Smooth muscle cell of the brain vasculature (primary cell): ENCODE measurements around the gene PDCD11.

Source experiments
- DNase-seq: peaks from one replicate; pipeline ENCODE4 v3.0.0-alpha.2; 2012; ENCODE audit warnings: low read depth, low spot score

Gene PDCD11

DNA sequence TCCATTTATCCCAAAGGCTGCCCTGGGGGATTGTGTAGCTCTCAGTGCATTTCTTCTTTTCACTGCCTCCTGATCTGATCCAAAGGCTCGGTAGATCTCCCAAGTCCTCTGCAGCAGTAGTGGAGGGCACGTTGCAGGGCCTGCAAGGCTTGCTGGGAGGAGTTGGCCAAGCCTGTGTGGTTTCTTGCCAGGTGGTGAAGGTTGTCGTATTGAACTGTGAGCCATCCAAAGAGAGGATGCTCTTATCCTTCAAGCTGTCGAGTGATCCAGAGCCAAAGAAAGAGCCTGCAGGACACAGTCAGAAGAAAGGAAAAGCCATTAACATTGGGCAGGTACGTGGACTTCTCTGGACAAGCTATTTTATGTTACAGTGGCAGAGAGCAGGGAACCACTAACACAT is 21.2 kb downstream of the PDCD11 start:
- no peak for DNase-seq

DNA sequence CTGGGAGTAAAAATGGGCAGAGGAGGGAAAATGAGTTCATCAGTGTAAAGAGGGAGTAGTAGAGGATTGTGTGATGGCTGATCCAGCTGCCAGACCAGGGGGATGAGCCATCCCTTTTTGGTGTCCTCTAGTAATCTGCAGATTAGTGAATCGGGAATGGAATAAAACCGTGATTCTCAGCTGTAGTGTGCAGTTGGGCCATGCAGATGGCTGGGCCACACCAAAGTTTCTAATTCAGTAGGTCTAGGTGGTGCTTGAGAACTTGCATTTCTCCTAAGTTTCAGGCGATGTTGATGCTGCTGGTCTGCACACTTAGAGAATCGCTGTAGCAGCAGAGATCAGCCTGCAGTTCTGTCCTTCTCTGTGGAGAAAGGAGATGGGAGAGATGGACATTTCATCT is 22.7 kb downstream of the PDCD11 start:
- DNase-seq, result no peak

DNA sequence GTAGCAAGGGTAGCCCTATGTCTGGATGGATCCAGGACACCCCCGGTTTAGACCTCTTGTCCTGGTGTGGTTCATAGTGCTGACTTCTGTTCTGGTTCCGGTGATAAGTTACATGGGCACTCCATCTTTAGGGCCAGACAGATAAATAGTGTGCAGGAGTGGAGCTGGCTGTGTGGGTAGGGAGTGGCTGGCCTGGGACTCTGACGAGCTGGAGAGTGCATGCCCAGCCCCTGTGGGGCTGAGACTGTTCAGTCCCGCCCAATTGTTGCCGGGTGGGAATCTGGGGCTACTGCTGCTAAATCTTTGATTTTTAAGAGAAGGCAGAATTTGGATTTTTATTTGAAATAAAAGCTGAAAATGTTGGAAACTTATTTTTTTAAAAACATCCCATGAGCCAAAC is 27.3 kb downstream of the PDCD11 start:
- no peak for DNase-seq

DNA sequence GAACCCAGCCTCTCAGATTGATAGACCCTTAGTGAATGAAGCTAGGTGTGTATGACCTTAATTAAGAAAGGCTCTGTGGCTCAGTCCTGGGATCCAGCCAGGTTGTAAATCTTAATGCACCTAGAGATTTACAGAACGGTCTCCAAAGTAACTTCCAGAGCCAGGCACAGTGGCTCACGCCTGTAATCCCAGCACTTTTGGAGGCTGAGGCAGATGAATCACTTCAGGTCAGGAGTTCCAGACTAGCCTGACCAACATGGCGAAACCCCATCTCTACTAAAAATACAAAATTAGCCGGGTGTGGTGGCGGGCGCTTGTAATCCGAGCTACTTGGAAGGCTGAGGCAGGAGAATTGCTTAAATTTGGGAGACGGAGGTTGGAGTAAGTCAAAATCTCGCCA is 31.4 kb downstream of the PDCD11 start:
- DNase-seq, result no peak

DNA sequence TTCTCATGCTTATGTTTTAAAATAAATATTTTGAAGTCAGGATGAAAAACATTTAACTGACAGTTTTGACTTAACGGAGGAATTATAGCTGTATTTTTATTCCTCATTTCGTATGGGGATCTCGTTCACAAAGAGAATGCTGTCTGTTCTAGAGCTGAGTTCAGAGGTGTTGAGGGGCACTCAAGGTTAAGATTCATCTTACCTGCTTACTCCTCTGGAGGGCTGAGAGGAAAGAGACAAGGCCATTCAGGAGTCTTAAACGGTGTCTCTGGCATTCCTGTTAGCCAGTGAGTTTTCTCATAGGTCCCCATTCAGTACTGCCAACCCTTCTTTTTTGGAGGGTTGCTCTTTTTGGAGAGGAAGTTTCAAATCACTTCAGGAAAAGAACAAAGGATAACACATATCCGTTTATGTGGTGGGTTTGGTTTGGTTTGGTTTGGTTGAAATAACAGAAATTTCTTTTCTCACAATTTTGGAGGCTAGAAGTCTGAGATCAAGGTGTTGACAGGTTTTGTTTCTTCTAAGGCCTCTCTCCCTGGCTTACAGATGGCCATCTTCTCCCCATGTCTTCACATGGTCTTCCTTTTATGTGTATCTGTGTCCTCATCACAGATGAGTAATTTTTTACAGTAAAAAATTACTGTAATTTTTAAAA is 32.7 kb downstream of the PDCD11 start:
- no peak for DNase-seq

DNA sequence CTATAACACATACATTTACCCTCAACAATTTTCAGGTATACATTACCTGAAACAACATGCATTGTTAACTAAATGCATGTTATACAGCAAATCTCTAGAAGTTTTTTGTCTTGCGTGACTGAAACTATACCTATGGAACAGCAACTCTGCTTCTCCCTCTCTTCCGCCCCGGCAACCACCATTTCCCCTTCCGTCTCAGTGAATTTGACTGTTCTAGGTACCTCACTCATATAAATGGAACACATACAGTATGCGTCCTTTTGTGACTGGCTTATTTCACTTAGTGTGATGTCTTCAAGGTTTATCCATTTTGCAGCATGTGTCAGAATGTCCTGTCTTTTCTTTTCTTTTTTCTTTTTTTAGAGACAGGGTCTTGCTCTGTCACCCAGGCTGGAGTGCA is 33.2 kb downstream of the PDCD11 start:
- no peak for DNase-seq

DNA sequence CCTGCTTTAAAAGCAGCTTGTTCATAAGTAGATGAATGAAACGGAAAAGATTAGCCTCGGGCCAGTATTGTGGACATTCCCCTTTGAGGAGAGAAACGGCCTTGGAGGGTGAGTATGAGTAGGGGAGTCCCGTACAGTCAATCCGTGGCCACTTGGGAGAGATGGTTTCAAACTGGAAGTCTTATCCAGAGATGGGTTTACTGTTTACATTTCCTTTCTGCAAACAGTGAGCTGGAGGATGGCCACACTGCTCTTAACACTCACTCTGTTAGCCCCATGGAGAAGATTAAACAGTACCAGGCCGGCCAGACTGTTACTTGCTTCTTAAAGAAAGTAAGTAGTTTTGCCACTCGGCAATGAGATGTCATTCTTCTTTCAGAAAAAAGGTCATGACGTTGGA is 35.5 kb downstream of the PDCD11 start:
- DNase-seq, result no peak

DNA sequence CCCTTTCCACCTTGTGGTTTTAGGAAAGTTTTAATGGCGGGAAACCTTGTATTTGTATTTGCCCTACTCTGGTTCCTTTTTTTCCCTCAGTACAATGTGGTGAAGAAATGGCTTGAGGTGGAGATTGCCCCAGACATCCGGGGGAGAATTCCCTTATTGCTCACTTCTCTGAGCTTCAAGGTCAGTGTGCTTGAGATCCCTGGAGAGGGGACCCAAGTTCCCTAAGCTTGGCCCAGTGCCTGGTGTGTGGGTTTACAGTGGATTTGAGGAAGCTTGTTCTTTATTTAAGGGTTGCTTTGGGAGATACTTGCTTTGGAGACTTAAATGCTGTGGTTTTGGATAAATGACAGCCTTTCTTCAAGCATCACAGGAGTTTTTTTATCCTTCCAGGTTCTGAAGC is 37.4 kb downstream of the PDCD11 start:
- DNase-seq, result no peak

DNA sequence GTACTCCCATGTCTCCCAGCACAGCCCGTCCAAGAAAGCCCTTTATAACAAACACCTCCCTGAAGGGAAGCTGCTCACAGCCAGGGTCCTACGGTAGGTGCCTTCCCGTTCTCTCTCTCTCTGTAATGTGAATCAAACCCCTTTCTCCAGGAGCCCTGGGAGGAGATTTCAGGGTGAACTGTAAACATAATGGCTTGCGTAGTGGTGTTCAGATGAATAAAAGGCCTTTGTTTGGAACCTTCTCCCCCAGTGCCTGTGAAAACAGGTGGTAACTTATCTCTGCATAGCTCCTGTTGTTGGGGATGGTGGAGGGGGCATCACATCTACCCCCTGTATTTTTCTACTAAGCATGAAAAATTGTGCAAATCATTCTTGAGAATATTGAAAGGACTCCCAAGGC is 43.4 kb downstream of the PDCD11 start:
- no peak for DNase-seq

DNA sequence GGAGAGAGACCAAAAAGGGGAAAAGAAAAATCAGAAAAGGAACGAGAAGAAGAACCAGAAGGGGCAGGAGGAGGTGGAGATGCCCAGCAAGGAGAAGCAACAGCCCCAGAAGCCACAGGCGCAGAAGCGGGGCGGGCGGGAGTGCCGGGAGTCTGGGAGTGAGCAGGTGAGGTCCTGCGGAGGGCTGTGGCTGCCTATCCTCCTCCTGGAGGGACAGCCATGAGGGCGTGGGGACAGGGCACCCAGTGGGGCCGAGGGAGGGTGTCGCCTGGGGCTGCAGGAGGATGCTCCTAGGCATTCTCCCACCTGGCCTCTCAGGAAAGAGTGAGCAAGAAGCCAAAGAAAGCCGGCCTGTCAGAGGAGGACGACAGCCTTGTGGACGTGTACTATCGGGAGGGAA is 44.0 kb downstream of the PDCD11 start:
- no peak for DNase-seq

DNA sequence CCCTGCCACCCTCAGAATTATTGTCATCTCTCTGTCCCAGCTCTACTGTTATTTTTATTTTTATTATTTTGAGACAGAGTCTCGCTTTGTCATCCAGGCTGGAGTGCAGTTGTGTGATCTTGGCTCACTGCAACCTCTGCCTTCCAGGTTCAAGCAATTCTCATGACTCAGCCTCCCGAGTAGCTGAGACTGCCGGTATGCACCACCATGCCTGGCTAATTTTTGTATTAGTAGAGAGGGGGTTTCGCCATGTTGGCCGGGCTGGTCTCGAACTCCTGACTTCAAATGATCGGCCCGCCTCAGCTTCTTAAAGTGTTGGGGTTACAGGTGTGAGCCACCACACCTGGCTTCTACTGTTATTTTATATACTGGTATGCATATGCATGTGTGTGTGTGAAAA is 44.8 kb downstream of the PDCD11 start:
- no peak for DNase-seq

DNA sequence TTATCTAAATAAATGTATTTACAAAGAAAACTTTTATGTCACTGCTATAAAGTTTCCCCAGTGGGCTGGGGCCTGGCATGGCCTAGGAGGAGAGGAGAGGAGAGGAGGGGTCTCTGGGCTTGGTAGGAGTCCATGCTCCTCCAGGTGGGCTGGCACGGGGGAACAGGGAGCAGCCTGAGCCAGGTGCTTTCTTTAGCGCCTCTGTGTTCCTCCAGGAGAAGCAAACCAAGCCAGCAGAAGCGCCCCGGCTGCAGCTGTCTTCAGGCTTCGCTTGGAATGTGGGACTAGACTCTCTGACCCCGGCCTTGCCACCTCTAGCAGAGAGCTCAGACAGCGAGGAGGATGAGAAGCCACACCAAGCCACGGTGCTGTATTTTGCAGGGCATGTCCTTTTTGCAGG is 45.2 kb downstream of the PDCD11 start:
- DNase-seq, result no peak

DNA sequence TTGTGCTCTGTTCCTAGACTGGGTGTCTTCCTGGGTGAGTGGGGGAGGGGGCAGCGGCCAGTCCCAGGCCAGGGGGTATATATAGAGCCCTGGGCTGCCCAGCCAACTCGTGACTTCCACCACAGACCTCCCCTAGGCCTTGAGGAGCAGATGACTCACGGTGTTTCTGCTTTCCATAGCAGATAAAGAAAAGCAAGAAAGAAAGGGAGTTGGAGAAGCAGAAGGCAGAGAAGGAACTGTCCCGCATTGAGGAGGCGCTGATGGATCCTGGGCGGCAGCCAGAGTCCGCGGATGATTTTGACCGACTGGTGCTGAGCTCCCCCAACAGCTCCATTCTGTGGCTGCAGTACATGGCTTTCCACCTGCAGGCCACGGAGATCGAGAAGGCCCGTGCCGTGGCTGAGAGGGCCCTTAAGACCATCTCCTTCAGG is 45.6 kb downstream of the PDCD11 start:
- DNase-seq, result no peak

DNA sequence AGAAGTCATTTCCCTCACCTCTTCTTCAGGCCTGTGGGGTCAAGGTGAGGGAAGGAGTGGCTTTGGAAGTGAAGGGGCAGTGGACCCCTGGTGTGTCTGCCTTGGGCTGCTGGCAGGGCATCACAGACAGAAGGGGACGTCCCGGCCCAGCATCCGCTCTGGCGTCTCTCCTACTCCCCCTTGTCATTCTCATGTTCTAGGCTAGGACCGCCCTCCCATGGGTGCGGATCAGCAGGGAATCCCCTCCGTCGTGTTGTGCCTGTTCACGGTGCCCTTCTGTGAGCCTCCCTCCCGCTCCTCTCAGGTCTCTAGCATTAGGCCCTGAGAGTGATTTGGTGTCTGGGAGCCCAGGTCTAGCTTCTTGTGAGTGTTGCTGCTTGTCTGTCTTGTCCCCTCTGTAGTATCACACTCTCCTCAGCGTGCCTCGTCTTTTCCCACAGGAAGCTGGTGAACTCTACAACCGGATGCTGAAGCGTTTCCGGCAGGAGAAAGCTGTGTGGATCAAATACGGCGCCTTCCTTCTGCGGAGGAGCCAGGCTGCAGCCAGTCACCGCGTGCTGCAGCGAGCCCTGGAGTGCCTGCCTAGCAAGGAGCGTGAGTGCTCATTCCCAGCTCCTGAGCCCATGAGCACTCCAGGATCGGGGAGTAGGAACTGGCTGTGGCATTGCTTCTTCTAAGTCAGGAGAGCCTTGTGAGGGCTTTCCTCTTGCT is 47.2 kb downstream of the PDCD11 start:
- DNase-seq, result no peak

DNA sequence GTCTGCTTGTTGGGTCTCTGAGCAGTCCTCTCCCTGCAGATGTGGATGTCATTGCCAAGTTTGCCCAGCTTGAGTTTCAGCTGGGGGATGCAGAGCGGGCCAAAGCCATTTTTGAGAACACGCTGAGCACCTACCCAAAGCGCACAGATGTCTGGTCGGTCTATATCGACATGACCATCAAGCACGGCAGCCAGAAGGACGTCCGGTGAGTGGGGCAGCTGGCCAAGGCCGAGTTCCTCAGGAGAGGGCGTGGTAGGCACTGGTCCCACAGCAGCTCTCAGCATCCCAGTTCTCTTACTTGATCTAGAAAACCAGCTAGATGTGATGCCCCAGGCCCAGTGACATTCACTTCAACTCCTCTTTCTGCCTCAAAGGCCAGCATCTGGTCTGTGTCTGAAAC is 48.1 kb downstream of the PDCD11 start:
- no peak for DNase-seq

DNA sequence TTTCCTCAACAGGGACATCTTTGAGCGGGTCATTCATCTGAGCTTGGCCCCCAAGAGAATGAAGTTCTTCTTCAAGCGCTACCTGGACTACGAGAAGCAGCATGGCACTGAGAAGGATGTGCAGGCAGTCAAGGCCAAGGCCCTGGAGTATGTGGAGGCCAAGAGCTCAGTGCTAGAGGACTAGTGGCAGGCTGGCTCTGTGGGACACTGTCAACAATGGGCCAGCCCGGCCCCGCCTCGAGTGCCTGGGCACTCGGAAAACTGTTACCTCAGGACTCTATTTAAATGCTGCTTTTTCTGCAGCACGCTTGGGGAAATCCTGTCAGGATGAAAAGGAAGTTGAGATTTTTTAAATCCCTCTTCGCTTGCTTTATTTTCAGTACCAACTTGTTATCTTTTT is 48.9 kb downstream of the PDCD11 start:
- DNase-seq, result no peak

DNA sequence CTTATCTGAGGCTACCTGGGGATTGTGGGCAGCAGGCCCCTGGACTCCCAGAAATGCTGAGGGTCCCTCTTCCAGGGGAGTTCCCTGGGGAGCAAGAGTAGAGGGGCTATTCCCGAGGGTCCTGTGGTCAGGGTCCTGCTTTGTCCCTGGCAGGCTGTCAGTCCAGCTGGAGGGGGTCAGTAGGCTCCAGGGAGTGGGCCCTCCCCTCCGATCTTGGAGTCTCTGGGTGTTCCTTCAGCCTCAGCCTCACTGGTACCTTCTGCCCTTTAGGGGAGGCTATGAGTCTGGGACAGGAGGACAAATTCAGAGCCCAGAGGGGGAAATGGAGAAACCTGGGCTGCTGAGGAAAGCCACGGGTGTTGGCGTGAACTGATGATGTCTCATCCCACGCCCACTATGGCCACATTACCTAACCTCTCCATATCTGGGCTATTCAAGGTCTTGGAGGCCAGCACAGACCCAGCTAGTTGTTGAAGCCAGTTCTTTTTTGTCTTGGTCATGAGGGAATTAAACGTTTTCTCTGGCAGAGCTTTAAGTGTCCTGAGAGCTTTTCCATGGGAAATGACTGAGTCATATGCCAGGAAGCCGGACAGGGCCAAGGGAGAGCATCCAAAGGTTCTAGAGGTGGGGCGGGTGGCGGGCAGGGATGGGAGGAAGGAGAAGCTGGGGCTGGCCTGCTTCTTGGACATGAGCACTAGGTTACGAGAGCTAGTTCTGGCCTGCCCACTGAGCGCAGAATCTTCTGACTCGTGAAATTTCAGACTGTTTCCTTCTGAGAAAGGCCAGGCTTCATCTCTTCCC is 49.5 kb downstream of the PDCD11 start:
- DNase-seq, result no peak

DNA sequence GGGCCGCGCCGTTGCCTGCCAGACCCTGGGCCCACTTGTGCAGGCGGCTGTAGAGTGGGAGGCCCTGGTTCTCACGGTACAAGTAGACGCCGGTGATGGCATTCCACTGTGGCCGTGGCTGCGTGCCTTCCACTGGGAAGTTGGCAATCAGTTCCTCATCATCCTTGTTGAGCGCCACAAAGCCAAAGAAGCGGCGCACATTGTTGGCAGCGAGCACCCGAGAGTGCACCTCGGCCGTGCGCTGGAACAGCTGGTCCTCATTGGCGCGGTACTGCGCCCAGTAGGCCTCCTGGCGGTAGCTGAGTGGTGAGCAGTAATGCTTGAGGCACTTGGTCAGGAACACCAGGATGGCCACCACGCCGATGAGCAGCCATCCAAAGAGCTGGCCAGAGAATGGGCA is 50.8 kb downstream of the PDCD11 start:
- no peak for DNase-seq

DNA sequence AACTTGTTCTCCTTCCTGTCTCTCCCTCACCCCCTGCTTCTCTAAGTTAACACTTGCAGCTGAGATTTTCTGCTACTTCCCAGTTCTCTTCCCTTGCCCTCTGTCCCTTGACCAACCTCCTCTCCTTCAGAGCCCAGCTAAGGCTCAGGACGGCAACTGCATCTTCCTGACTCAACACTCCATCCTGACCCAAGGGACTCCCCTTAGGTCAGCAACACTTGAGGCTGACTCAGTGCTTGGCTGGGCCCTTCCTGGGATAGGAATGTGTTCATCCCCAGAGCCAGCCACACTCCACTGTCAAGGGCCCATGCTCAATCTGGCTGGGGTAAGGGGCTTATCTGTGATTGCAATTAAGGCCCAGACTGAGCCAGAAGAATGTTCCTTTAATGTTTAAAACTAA is 52.3 kb downstream of the PDCD11 start:
- DNase-seq, result peak; percentile 67

DNA sequence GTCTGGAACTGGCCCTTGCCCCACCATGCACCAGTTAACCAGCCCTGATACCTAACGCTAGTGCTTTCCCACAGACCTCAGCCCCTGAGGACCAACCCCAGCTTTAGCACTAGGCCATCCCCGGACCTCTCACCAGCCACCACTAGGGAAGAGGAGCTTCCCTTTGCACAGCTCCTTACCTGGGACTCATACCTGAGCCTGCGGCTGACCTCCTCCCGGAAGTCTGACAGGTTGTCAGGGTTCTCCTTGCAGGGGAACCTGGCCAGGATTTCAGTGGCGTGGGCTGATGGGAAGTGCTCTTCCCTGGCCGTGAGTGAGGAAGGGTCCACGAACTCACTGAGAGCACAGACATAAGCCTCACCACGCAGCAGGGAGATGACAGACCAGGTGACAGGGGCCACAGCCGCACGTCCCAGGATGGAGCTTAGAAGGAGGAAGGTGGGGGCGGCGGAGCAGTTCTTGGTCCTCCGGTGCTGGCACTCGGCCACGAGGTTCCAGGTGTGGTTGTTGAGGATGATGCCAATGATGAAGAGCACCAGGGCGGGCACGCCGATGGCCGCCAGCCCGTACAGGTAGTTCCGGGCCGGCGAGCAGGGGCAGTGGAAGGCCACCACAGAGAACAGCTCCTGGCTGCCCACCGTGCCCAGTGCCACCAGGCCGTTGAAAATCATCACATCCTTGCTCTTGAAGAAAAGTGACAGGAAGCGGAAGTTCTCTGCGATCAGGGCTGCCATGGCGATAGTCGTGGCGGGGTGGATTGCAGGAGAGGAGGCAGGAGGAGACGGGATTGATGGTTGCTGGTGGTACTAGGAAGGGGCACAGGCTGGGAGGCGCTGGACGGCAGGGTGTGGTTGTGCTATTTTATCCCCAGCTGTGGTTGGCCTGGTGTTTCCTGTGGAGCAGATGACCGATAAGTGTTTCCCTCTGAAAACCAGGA is 53.0 kb downstream of the PDCD11 start:
- DNase-seq, result no peak

DNA sequence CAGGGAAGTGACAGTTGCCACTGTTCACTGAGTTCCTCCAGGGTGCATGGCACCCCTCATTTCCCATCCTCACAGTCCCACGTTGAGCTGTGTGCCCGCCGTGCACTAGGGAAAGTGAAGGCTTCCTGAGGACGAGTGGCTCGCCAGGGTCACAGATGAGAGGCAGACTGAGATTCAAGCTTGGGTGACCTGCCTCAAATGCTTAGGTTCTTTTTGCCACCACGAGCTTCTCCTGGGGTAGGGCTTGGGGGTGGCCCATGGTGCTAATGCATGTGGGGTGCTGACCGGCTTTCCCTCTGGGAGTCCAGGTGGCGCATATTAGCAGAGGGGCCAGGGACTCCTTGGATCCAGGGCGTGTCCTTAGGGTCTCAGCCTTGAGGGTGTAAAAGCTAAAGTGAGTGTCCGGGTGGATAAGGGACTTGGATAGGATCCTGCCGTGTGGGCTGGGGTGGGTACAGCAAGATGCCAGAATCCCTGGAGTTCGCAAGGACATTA is 53.8 kb downstream of the PDCD11 start:
- no peak for DNase-seq
